ENCODE measurements around the gene RFWD3. TPM values are rescaled to one million over a fixed set of nuclear protein-coding genes. Genes with fewer than 3 reads are reported as not detected.

The RFWD3 gene
- total RNA-seq, 4 donors from 2014 or later = 22.6 to 31.1 (median 29.8) TPM

- peaks cover 34% of the 10 kb centered on the region for H3K36me3 ChIP-seq
- no peak for DNase-seq (ENCODE audit: low spot score in 2 of 2)
- peaks cover 22% of the 10 kb centered on the region for H3K4me1 ChIP-seq
- no peaks in the 10 kb centered on the region for H3K27me3 ChIP-seq
- H3K27ac ChIP-seq = no peak overlapping the region
- no peaks in the 10 kb centered on the region for H3K9me3 ChIP-seq
- WGBS = 56% methylated on average over 1 of the region's 1 CpG
- no peak for TF ChIP-seq POLR2AphosphoS5 (IDR thresholded peaks at IDR 0.05)
- TF ChIP-seq CTCF (IDR thresholded peaks at IDR 0.05) = no peak
- TF ChIP-seq POLR2A (IDR thresholded peaks at IDR 0.05) = no peak
- no peak for TF ChIP-seq EP300 (IDR thresholded peaks at IDR 0.05)
- no peak overlapping the region for H3K4me3 ChIP-seq
Measured at GRCh38 chr16:74652249-74652648, 14.4 kb downstream of the RFWD3 start.

- 82% methylated on average over 2 of the region's 2 CpGs for WGBS
- no peak overlapping the region for H3K27ac ChIP-seq
- DNase-seq (ENCODE audit: low spot score in 2 of 2) = no peak
- no peaks in the 10 kb centered on the region for H3K9me3 ChIP-seq
- TF ChIP-seq EP300 (IDR thresholded peaks at IDR 0.05) = no peak
- H3K4me3 ChIP-seq = no peak overlapping the region
- no peaks in the 10 kb centered on the region for H3K27me3 ChIP-seq
- H3K36me3 ChIP-seq = peaks cover 38% of the 10 kb centered on the region
- peaks cover 22% of the 10 kb centered on the region for H3K4me1 ChIP-seq
Measured at GRCh38 chr16:74651841-74652240, 14.8 kb downstream of the RFWD3 start.

- peaks cover 16% of the 10 kb centered on the region for H3K4me1 ChIP-seq
- no peak overlapping the region for H3K27ac ChIP-seq
- 89% methylated on average over 6 of the region's 6 CpGs for WGBS
- TF ChIP-seq CTCF (IDR thresholded peaks at IDR 0.05) (peak in 1 of 2 donors; percentile 10), POLR2A (IDR thresholded peaks at IDR 0.05) (no peak)
- peaks cover 46% of the 10 kb centered on the region for H3K36me3 ChIP-seq
- H3K4me3 ChIP-seq = no peak overlapping the region
- H3K9me3 ChIP-seq = no peaks in the 10 kb centered on the region
- DNase-seq (ENCODE audit: low spot score in 2 of 2) = no peak
- H3K27me3 ChIP-seq = no peaks in the 10 kb centered on the region
Measured at GRCh38 chr16:74650966-74651567, 15.6 kb downstream of the RFWD3 start.

GRCh38 chr16:74649839-74650504 is 16.7 kb downstream of the RFWD3 start:
- Histone ChIP-seq H3K4me1 (peaks cover 15% of the 10 kb centered on the region), H3K36me3 (peaks cover 54% of the 10 kb centered on the region), H3K27ac (no peak overlapping the region), H3K4me3 (no peak overlapping the region), H3K27me3 (no peaks in the 10 kb centered on the region), H3K9me3 (no peaks in the 10 kb centered on the region)
- whole genome bisulfite sequencing = 57% methylated on average over 1 of the region's 1 CpG
- no peak for DNase-seq (ENCODE audit: low spot score in 2 of 2)
- TF ChIP-seq EP300 (IDR thresholded peaks at IDR 0.05) = no peak
- no peak for TF ChIP-seq POLR2A (IDR thresholded peaks at IDR 0.05)
- no peak for TF ChIP-seq CTCF (IDR thresholded peaks at IDR 0.05)
- TF ChIP-seq POLR2AphosphoS5 (IDR thresholded peaks at IDR 0.05) = no peak

GRCh38 chr16:74641969-74642368 is 24.7 kb downstream of the RFWD3 start:
- Histone ChIP-seq H3K4me3 (no peak overlapping the region), H3K9me3 (no peaks in the 10 kb centered on the region), H3K4me1 (no peaks in the 10 kb centered on the region), H3K27me3 (no peaks in the 10 kb centered on the region), H3K27ac (no peak overlapping the region), H3K36me3 (peaks cover 83% of the 10 kb centered on the region)
- TF ChIP-seq POLR2A (IDR thresholded peaks at IDR 0.05) (no peak), EP300 (IDR thresholded peaks at IDR 0.05) (no peak)
- 95% methylated on average over 8 of the region's 8 CpGs for WGBS
- DNase-seq (ENCODE audit: low spot score in 2 of 2) = no peak

- no peak for DNase-seq (ENCODE audit: low spot score in 2 of 2)
- Histone ChIP-seq H3K36me3 (peaks cover 77% of the 10 kb centered on the region), H3K9me3 (no peaks in the 10 kb centered on the region), H3K4me3 (no peak overlapping the region), H3K27ac (no peak overlapping the region), H3K4me1 (no peaks in the 10 kb centered on the region), H3K27me3 (no peaks in the 10 kb centered on the region)
- WGBS = 85% methylated on average over 7 of the region's 7 CpGs
- TF ChIP-seq POLR2A (IDR thresholded peaks at IDR 0.05) (no peak), POLR2AphosphoS5 (IDR thresholded peaks at IDR 0.05) (no peak), CTCF (IDR thresholded peaks at IDR 0.05) (no peak)
Measured at GRCh38 chr16:74637742-74638453, 28.8 kb downstream of the RFWD3 start.
